ENCODE data around the gene IFT22. TPM values are rescaled to one million over a fixed set of nuclear protein-coding genes. Genes with fewer than 3 reads are reported as not detected.

The IFT22 gene
- total RNA-seq, 2 donors from 2014 or later = 22.0 to 26.9 TPM

GRCh38 chr7:101303102-101303701 lies 18.4 kb downstream of the IFT22 start:
- H3K4me3 ChIP-seq = peak overlapping the region in 1 of 2 donors; percentile 9

GRCh38 chr7:101302641-101303101 lies 18.9 kb downstream of the IFT22 start:
- no peaks in the 10 kb centered on the region for H3K36me3 ChIP-seq
- H3K27ac ChIP-seq = no peak overlapping the region
- no peak for TF ChIP-seq CTCF (IDR thresholded peaks at IDR 0.05)
- H3K4me1 ChIP-seq = peaks cover 0 to 6% of the 10 kb centered on the region in 2 donors
- H3K4me3 ChIP-seq = peak overlapping the region in 1 of 2 donors; percentile 9
- H3K9me3 ChIP-seq = peaks cover 16 to 47% of the 10 kb centered on the region in 2 donors
- H3K27me3 ChIP-seq = peaks cover 34 to 44% of the 10 kb centered on the region in 2 donors
- no peak for DNase-seq (ENCODE audit: low spot score)

More at GRCh38 chr7:101303102-101303701, 18.4 kb downstream of the IFT22 start:
- peaks cover 0 to 11% of the 10 kb centered on the region in 2 donors for H3K4me1 ChIP-seq
- TF ChIP-seq CTCF (IDR thresholded peaks at IDR 0.05) = no peak
- no peaks in the 10 kb centered on the region for H3K36me3 ChIP-seq
- no peak for DNase-seq (ENCODE audit: low spot score)
- H3K27me3 ChIP-seq = peaks cover 34 to 44% of the 10 kb centered on the region in 2 donors
- peaks cover 16 to 47% of the 10 kb centered on the region in 2 donors for H3K9me3 ChIP-seq
- no peak overlapping the region for H3K27ac ChIP-seq

- Histone ChIP-seq H3K9me3 (peaks cover 16 to 47% of the 10 kb centered on the region in 2 donors), H3K27me3 (peaks cover 34 to 44% of the 10 kb centered on the region in 2 donors), H3K4me3 (no peak overlapping the region), H3K4me1 (peaks cover 0 to 6% of the 10 kb centered on the region in 2 donors), H3K36me3 (no peaks in the 10 kb centered on the region), H3K27ac (no peak overlapping the region)
- TF ChIP-seq CTCF (IDR thresholded peaks at IDR 0.05) = no peak
- DNase-seq (ENCODE audit: low spot score) = no peak
Observed at GRCh38 chr7:101300465-101301376, 20.9 kb downstream of the IFT22 start.

GRCh38 chr7:101299511-101300464 lies 21.8 kb downstream of the IFT22 start:
- Histone ChIP-seq H3K4me1 (peaks cover 0 to 6% of the 10 kb centered on the region in 2 donors), H3K9me3 (peaks cover 16 to 47% of the 10 kb centered on the region in 2 donors), H3K27me3 (peaks cover 30 to 44% of the 10 kb centered on the region in 2 donors), H3K27ac (no peak overlapping the region), H3K36me3 (no peaks in the 10 kb centered on the region), H3K4me3 (no peak overlapping the region)
- DNase-seq (ENCODE audit: low spot score) = no peak
- TF ChIP-seq CTCF (IDR thresholded peaks at IDR 0.05) = no peak

- no peak for TF ChIP-seq CTCF (IDR thresholded peaks at IDR 0.05)
- H3K9me3 ChIP-seq = peaks cover 0 to 2% of the 10 kb centered on the region in 2 donors
- no peaks in the 10 kb centered on the region for H3K36me3 ChIP-seq
- peaks cover 11% of the 10 kb centered on the region in 2 donors for H3K27me3 ChIP-seq
- H3K4me3 ChIP-seq = no peak overlapping the region
- no peaks in the 10 kb centered on the region for H3K4me1 ChIP-seq
- H3K27ac ChIP-seq = no peak overlapping the region
- DNase-seq (ENCODE audit: low spot score) = no peak
Observed at GRCh38 chr7:101294832-101295121, 26.8 kb downstream of the IFT22 start.

All from right atrium auricular region (tissue), 2 donors.